ACC112 (cell line): ENCODE results near the gene CEP55.
"Not testable (repeated sequence)": the region's sequence is repeated elsewhere in the genome, so short reads cannot be mapped to it uniquely, and the experiment has no call there.

ENCODE experiments used
- H2AFZ ChIP-seq: fragments of 200-600 bp; sonication (generic); one replicate; pipeline ENCODE4 v1.6.0; 2017; ENCODE audit warnings: antibody characterized with exemption, low read length; ENCODE audit not compliant: unreplicated experiment
- H3K27ac ChIP-seq: fragments of 200-600 bp; sonication (generic); 2 replicates; pipeline ENCODE4 v1.5.1; 2014; ENCODE audit warnings: low read depth, mild to moderate bottlenecking, antibody characterized with exemption, low read length, moderate library complexity
- H3K27me3 ChIP-seq: fragments of 200-600 bp; sonication (generic); 2 replicates; pipeline ENCODE4 v1.6.1; 2014; ENCODE audit warnings: mild to moderate bottlenecking, antibody characterized with exemption, low read length, moderate library complexity, mixed read lengths; ENCODE audit not compliant: insufficient read depth
- H3K36me3 ChIP-seq: fragments of 200-600 bp; sonication (generic); 2 replicates; pipeline ENCODE4 v1.6.1; 2016; ENCODE audit warnings: mild to moderate bottlenecking, antibody characterized with exemption, low read length, moderate library complexity, mixed read lengths; ENCODE audit not compliant: insufficient read depth
- H3K4me1 ChIP-seq: fragments of 200-600 bp; sonication (generic); one replicate; pipeline ENCODE4 v1.6.1; 2016; ENCODE audit warnings: low read length, mixed read lengths; ENCODE audit not compliant: insufficient read depth, unreplicated experiment, control insufficient read depth
- H3K4me3 ChIP-seq: fragments of 200-600 bp; sonication (generic); 2 replicates; pipeline ENCODE4 v1.5.1; 2014; ENCODE audit warnings: mild to moderate bottlenecking, low read depth, low read length
- H3K79me2 ChIP-seq: fragments of 200-600 bp; sonication (generic); one replicate; pipeline ENCODE4 v1.6.0; 2016; ENCODE audit warnings: low read length; ENCODE audit not compliant: control insufficient read depth, unreplicated experiment, insufficient read depth

Gene CEP55

GRCh38 chr10:93459466-93459865 is 36.9 kb upstream of the CEP55 start:
- Histone ChIP-seq H3K27ac (peak overlapping the region; percentile 93), H3K4me1 (peaks cover 74% of the 10 kb centered on the region), H3K36me3 (peaks cover 34% of the 10 kb centered on the region)

GRCh38 chr10:93461109-93461806 is 35.2 kb upstream of the CEP55 start:
- no peak overlapping the region for H3K4me3 ChIP-seq
- H3K27ac ChIP-seq: peak overlapping the region; percentile 99
- H3K36me3 ChIP-seq: peaks cover 21% of the 10 kb centered on the region
- H2AFZ ChIP-seq: no peak overlapping the region
- no peaks in the 10 kb centered on the region for H3K27me3 ChIP-seq
- peaks cover 71% of the 10 kb centered on the region for H3K79me2 ChIP-seq
- peaks cover 85% of the 10 kb centered on the region for H3K4me1 ChIP-seq

More at GRCh38 chr10:93459466-93459865, 36.9 kb upstream of the CEP55 start:
- H2AFZ ChIP-seq: no peak overlapping the region
- H3K27me3 ChIP-seq: no peaks in the 10 kb centered on the region
- H3K4me3 ChIP-seq: peak overlapping the region; percentile 10; the same call in 1 of the 2 replicates
- peaks cover 76% of the 10 kb centered on the region for H3K79me2 ChIP-seq

- H3K27ac ChIP-seq: peak overlapping the region; percentile 99
- H2AFZ ChIP-seq: no peak overlapping the region
- H3K27me3 ChIP-seq: no peaks in the 10 kb centered on the region
- peaks cover 85% of the 10 kb centered on the region for H3K4me1 ChIP-seq
- H3K36me3 ChIP-seq: peaks cover 16% of the 10 kb centered on the region
- peaks cover 69% of the 10 kb centered on the region for H3K79me2 ChIP-seq
- H3K4me3 ChIP-seq: no peak overlapping the region
Measured at GRCh38 chr10:93461807-93462178, 34.6 kb upstream of the CEP55 start.

- peaks cover 81% of the 10 kb centered on the region for H3K4me1 ChIP-seq
- H3K4me3 ChIP-seq: no peak overlapping the region
- H3K27me3 ChIP-seq: no peaks in the 10 kb centered on the region
- peaks cover 65% of the 10 kb centered on the region for H3K79me2 ChIP-seq
- H3K27ac ChIP-seq: peak overlapping the region; percentile 99
- peaks cover 10% of the 10 kb centered on the region; the same call in 1 of the 2 replicates for H3K36me3 ChIP-seq
- no peak overlapping the region for H2AFZ ChIP-seq
Measured at GRCh38 chr10:93462371-93462770, 34.0 kb upstream of the CEP55 start.

- Histone ChIP-seq H3K4me1 (peaks cover 79% of the 10 kb centered on the region), H2AFZ (no peak overlapping the region), H3K27ac (peak overlapping the region; percentile 99), H3K27me3 (no peaks in the 10 kb centered on the region), H3K79me2 (peaks cover 63% of the 10 kb centered on the region), H3K4me3 (peak overlapping the region; percentile 17; the same call in 1 of the 2 replicates), H3K36me3 (peaks cover 13% of the 10 kb centered on the region; the same call in 1 of the 2 replicates)
Measured at GRCh38 chr10:93462881-93463280, 33.5 kb upstream of the CEP55 start.

GRCh38 chr10:93463723-93464476 is 32.5 kb upstream of the CEP55 start:
- Histone ChIP-seq H3K27me3 (no peaks in the 10 kb centered on the region), H3K27ac (peak overlapping the region; percentile 99), H3K4me1 (peaks cover 80% of the 10 kb centered on the region)

GRCh38 chr10:93464776-93465388 is 31.5 kb upstream of the CEP55 start:
- H3K27ac ChIP-seq: peak overlapping the region; percentile 99
- no peaks in the 10 kb centered on the region for H3K27me3 ChIP-seq
- H3K4me1 ChIP-seq: peaks cover 79% of the 10 kb centered on the region
- H2AFZ ChIP-seq: no peak overlapping the region
- H3K79me2 ChIP-seq: peaks cover 61% of the 10 kb centered on the region
- peaks cover 16% of the 10 kb centered on the region; the same call in 1 of the 2 replicates for H3K36me3 ChIP-seq
- peak overlapping the region; percentile 14; the same call in 1 of the 2 replicates for H3K4me3 ChIP-seq

More at GRCh38 chr10:93463723-93464476, 32.5 kb upstream of the CEP55 start:
- peaks cover 15% of the 10 kb centered on the region; the same call in 1 of the 2 replicates for H3K36me3 ChIP-seq
- H2AFZ ChIP-seq: no peak overlapping the region
- peak overlapping the region; percentile 14 for H3K4me3 ChIP-seq
- peaks cover 62% of the 10 kb centered on the region for H3K79me2 ChIP-seq

GRCh38 chr10:93465806-93466675 is 30.4 kb upstream of the CEP55 start:
- Histone ChIP-seq H3K36me3 (peaks cover 15% of the 10 kb centered on the region; the same call in 1 of the 2 replicates), H3K27ac (peak overlapping the region; percentile 99), H3K4me1 (peaks cover 81% of the 10 kb centered on the region), H2AFZ (no peak overlapping the region), H3K27me3 (no peaks in the 10 kb centered on the region), H3K4me3 (0 out of 2 replicates have a peak overlapping the region, but pooled peaks have one; percentile 5), H3K79me2 (peaks cover 59% of the 10 kb centered on the region)

- Histone ChIP-seq H3K27ac (peak overlapping the region; percentile 86), H3K79me2 (peaks cover 54% of the 10 kb centered on the region), H3K4me1 (peaks cover 78% of the 10 kb centered on the region), H3K4me3 (peak overlapping the region; percentile 3; the same call in 1 of the 2 replicates), H3K36me3 (peaks cover 15% of the 10 kb centered on the region; the same call in 1 of the 2 replicates)
- not testable (repeated sequence) for H2AFZ ChIP-seq, H3K27me3 ChIP-seq
Measured at GRCh38 chr10:93467635-93468034, 28.8 kb upstream of the CEP55 start.
